SK-N-SH (cell line): ENCODE measurements around the gene MFSD2B.

Experiments used
- GABPA ChIP-seq: IDR thresholded peaks from 2 replicates; pipeline ENCODE4 v1.4.0; 2012; ENCODE audit warnings: low read depth, mild to moderate bottlenecking
- RFX5 ChIP-seq: IDR thresholded peaks from 2 replicates; pipeline ENCODE4 v1.6.1; 2012; ENCODE audit warnings: mild to moderate bottlenecking, improper control_type of control experiment, low read length

DNA sequence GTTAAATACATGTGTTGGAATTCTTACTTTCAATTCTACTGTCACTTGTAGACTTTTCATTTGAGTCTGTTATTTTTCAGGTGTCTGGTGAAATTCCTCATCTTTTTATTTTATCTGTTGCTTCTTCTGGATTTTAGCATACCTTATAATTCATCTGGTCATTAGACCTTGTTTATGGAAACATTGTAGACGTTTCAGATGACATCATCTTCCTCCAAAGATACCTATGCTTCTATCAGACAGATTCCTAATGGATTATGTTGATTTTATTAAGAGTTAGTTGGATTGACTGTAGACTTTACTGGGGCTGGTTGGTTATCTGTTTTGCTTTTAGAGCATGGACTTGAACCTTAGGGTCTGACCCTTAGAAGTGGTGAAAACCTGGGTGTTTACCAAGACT, 15.3 kb upstream of the MFSD2B start:
- TF ChIP-seq RFX5 = no peak
- no peak for TF ChIP-seq GABPA
